ENCODE measurements around the gene EIF3A.

Gene EIF3A

DNA sequence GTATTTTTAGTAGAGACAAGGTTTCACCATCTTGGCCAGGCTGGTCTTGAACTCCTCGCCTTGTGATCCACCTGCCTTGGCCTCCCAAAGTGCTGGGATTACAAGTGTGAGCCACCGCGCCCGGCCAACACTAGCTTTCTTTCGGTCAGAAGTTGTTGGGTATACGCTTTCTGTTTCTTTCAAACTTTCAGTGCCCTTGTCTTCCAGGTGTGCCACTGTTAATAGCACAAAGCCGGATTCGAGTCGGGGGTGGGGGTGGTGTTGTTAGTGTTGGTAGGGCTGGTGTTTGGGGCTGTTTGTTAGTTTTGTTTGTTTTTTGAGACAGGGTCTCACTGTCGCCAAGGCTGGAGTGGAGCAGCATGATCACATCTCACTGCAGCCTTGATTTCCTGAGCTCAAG lies 84.9 kb downstream of the EIF3A start:
- Histone ChIP-seq H3K4me1 (no peaks in the 10 kb centered on the region), H3K4me3 (no peak overlapping the region), H3K36me3 (no peaks in the 10 kb centered on the region), H3K9me3 (no peaks in the 10 kb centered on the region), H3K27ac (no peak overlapping the region), H3K27me3 (no peaks in the 10 kb centered on the region)
- DNase-seq, result no peak
- TF ChIP-seq CTCF (IDR thresholded peaks at IDR 0.05), result no peak
- intact Hi-C loops (cut with DNase I; ENCODE audit: low total_unique reads), result no loop called here

DNA sequence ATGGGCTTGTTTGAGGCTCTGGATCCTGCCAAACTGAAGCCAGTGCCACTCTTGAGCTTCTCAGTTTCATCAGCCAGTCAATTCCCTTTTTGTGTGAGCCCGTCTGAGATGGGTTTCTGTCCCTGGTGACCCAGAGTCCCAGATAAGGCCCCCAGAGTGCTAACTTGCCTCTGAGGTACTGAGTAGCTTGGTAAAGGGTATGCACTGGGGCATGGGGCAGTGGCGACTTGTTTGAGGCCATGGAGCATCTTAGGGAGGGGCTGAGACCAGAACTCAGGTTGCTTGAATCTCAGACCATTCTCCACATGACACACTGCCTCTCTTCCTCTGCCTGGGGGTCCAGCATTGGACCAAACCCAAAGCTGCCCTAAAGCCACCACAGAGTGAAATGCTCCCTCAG lies 86.3 kb downstream of the EIF3A start:
- no peaks in the 10 kb centered on the region for H3K4me1 ChIP-seq
- H3K9me3 ChIP-seq, result peaks cover 0 to 6% (median 0%) of the 10 kb centered on the region in 3 donors
- no peak overlapping the region for H3K27ac ChIP-seq
- intact Hi-C loops (cut with DNase I; ENCODE audit: low total_unique reads), result no loop called here
- H3K36me3 ChIP-seq, result no peaks in the 10 kb centered on the region
- no peak overlapping the region for H3K4me3 ChIP-seq
- DNase-seq, result no peak
- no peaks in the 10 kb centered on the region for H3K27me3 ChIP-seq
- TF ChIP-seq CTCF (IDR thresholded peaks at IDR 0.05), result no peak

- TF ChIP-seq CTCF (IDR thresholded peaks at IDR 0.05), result no peak
- Histone ChIP-seq H3K9me3 (peaks cover 0 to 6% (median 0%) of the 10 kb centered on the region in 3 donors), H3K27me3 (no peaks in the 10 kb centered on the region), H3K36me3 (no peaks in the 10 kb centered on the region), H3K27ac (no peak overlapping the region), H3K4me3 (no peak overlapping the region), H3K4me1 (no peaks in the 10 kb centered on the region)
- no peak for DNase-seq
- intact Hi-C loops (cut with DNase I; ENCODE audit: low total_unique reads), result no loop called here
These were observed 87.4 kb downstream of the EIF3A start for GRCh38 chr10:118993214-118993613.

DNA sequence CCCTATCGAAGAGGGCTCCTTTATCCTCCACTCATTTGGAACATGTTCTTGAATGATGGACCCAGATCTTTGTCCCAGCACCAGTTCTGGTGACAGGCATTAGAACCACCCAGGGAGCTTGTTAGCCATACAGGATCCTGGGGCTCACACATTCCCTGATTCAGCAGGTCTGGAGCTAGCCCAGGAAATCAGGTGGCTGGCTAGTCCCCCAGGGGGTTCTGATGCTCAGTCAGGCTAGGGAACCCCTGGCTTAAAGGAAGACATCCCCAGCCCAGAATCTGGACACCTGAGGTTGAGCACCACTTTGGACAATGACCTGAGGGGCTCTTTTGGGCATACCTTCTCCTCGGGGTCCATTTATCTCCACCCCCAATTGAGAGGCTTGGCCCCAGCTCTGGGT lies 88.1 kb downstream of the EIF3A start:
- H3K27ac ChIP-seq, result no peak overlapping the region
- no peak for DNase-seq
- H3K4me1 ChIP-seq, result no peaks in the 10 kb centered on the region
- H3K27me3 ChIP-seq, result no peaks in the 10 kb centered on the region
- no peaks in the 10 kb centered on the region for H3K36me3 ChIP-seq
- no peak for TF ChIP-seq CTCF (IDR thresholded peaks at IDR 0.05)
- intact Hi-C loops (cut with DNase I; ENCODE audit: low total_unique reads), result no loop called here
- H3K4me3 ChIP-seq, result no peak overlapping the region
- peaks cover 0 to 6% (median 0%) of the 10 kb centered on the region in 3 donors for H3K9me3 ChIP-seq

DNA sequence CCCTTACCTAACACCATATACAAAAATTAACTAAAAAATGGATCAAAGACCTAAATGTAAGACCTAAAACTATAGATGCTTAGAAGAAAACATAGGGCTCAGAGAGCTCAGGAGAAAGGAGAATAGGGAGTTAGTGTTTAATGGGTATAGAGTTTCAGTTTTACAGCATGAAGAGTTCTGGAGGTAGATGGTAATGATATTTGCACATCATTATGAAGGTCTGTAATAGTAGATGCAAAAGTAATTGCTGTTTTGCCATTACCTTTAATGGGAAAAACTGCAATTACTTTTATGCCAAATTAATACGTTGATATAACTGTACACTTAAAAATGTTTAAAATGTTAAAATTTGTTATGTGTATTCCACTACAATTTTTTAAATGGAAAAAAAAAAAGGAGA lies 90.3 kb downstream of the EIF3A start:
- Histone ChIP-seq H3K4me1 (no peaks in the 10 kb centered on the region), H3K36me3 (no peaks in the 10 kb centered on the region), H3K9me3 (peaks cover 0 to 9% (median 3%) of the 10 kb centered on the region in 3 donors), H3K4me3 (no peak overlapping the region), H3K27me3 (no peaks in the 10 kb centered on the region), H3K27ac (no peak overlapping the region)
- intact Hi-C loops (cut with DNase I; ENCODE audit: low total_unique reads), result no loop called here
- no peak for TF ChIP-seq CTCF (IDR thresholded peaks at IDR 0.05)
- no peak for DNase-seq

All from tibial artery (tissue), 4 donors.